NT2/D1 (cell line): ENCODE measurements around the gene PLCH1.
"Not testable (repeated sequence)": the region's sequence is repeated elsewhere in the genome, so short reads cannot be mapped to it uniquely, and the experiment has no call there.

ENCODE experiments used
- SUZ12 ChIP-seq: IDR thresholded peaks from 2 replicates; pipeline ENCODE4 v1.6.1; 2011; ENCODE audit not compliant: insufficient read length, insufficient read depth; ENCODE audit errors: extremely low read depth
- YY1 ChIP-seq: IDR thresholded peaks from 2 replicates; pipeline ENCODE4 v1.6.1; 2011; ENCODE audit not compliant: insufficient read length, insufficient read depth
- ZNF274 ChIP-seq: IDR thresholded peaks from 2 replicates; pipeline ENCODE4 v1.6.1; 2011; ENCODE audit warnings: mild to moderate bottlenecking, low read depth, low read length

DNA sequence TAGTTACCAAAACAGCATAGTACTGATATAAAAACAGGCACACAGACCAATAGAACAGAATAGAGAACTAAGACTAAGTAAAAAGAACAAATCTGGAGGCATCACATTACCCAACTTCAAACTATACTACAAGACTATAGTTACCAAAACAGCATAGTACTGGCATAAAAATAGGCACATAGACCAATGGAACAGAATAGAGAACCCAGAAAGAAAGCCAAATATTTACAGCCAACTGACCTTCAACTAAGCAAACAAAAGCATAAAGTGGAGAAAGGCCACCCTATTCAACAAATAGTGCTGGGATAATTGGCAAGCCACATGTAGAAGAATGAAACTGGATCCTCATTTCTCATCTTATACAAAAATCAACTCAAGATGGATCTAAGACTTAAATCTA, 130.5 kb downstream of the PLCH1 start:
- TF ChIP-seq ZNF274, YY1, SUZ12: not testable (repeated sequence)
